Ectodermal cell (in vitro differentiated cells): ENCODE results near the gene NFX1.

Experiments
- H3K27ac ChIP-seq: 2 replicates; pipeline ENCODE4 v1.7.0; 2013; ENCODE audit warnings: mild to moderate bottlenecking, low read depth, low read length; ENCODE audit not compliant: insufficient read depth, poor library complexity, severe bottlenecking
- H3K27me3 ChIP-seq: 2 replicates; pipeline ENCODE4 v1.7.0; 2013; ENCODE audit warnings: mild to moderate bottlenecking, low read length; ENCODE audit not compliant: insufficient read depth, control insufficient read depth, poor library complexity, severe bottlenecking
- H3K36me3 ChIP-seq: one replicate; pipeline ENCODE4 v1.7.0; 2013; ENCODE audit warnings: low read length; ENCODE audit not compliant: control insufficient read depth, insufficient read depth
- H3K4me1 ChIP-seq: one replicate; pipeline ENCODE4 v1.7.0; 2013; ENCODE audit warnings: low read length; ENCODE audit not compliant: control insufficient read depth, insufficient read depth
- H3K4me3 ChIP-seq: 2 replicates; pipeline ENCODE4 v1.7.0; 2013; ENCODE audit warnings: low read depth, low read length, control low read depth; ENCODE audit not compliant: insufficient read depth
- H3K9me3 ChIP-seq: 2 replicates; pipeline ENCODE4 v1.7.0; 2013; ENCODE audit warnings: mild to moderate bottlenecking, low read length, moderate library complexity; ENCODE audit not compliant: control insufficient read depth
- WGBS, 2 experiments: methylation state at CpG; one replicate each; pipeline ENCODE4 v1.1.7; 2013; ENCODE audit warnings: missing lambda C conversion rate in 2 of 2; 5-methylcytosine and 5-hydroxymethylcytosine counted together

The NFX1 gene

DNA sequence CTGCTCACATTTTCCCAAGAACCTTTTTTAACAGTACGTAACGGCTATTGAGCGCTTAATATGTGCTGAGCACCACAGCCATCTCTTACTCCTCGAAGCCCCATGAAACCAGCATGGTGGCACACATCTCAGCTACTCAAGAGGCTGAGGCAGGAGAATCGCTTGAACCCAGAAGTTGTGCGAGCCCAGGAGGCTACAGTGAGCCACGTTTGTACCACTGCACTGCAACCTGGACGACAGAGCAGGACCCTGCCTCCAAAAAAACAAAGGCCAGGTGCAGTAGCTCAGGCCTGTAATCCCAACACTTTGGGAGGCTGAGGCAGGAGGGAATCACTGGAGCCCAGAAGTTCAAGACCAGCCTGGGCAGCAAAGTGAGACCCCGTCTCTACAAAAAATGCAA lies 83.9 kb downstream of the NFX1 start:
- WGBS, 2 experiments = 90 to 92% methylated on average over 9 of the region's 9 CpGs
- no peaks in the 10 kb centered on the region for H3K27me3 ChIP-seq
- H3K36me3 ChIP-seq = peaks cover 4% of the 10 kb centered on the region
- no peaks in the 10 kb centered on the region for H3K9me3 ChIP-seq
- no peak overlapping the region for H3K4me3 ChIP-seq
- no peak overlapping the region for H3K27ac ChIP-seq
- H3K4me1 ChIP-seq = peaks cover 5% of the 10 kb centered on the region

DNA sequence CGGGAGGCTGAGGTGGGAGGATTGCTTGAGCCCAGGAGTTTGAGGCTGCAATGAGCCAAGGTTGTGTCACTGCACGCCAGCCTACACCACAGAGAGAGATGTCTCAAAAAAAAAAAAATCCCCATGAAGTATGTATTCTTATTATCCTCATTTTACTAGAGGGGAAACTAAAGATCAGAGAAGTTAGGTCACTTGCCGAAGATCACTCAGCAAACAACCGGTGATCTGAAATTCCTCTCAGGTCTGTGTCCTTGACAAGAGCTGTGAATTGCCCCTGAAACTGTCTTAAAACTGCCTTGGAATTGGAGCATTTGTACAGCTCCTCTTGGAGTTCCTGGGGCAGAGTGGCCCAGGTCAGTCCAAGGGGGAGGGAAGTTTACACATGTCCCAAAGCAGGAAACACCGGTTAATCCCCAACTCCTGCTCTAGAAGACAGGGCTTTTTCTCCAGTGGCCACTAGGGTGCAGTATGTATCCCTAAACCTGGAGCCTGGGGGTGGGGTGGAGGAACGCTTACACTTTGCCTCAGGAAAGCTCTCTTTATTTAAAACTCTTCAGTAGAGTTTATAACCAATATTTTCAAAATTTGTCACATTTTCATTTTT lies 84.4 kb downstream of the NFX1 start:
- Histone ChIP-seq H3K27ac (peak overlapping the region; percentile 82), H3K36me3 (peaks cover 4% of the 10 kb centered on the region), H3K9me3 (no peaks in the 10 kb centered on the region), H3K4me3 (peak overlapping the region; percentile 11), H3K4me1 (peaks cover 5% of the 10 kb centered on the region), H3K27me3 (no peaks in the 10 kb centered on the region)
- WGBS, 2 experiments = 64 to 78% methylated on average over 5 to 6 of the region's 6 CpGs

DNA sequence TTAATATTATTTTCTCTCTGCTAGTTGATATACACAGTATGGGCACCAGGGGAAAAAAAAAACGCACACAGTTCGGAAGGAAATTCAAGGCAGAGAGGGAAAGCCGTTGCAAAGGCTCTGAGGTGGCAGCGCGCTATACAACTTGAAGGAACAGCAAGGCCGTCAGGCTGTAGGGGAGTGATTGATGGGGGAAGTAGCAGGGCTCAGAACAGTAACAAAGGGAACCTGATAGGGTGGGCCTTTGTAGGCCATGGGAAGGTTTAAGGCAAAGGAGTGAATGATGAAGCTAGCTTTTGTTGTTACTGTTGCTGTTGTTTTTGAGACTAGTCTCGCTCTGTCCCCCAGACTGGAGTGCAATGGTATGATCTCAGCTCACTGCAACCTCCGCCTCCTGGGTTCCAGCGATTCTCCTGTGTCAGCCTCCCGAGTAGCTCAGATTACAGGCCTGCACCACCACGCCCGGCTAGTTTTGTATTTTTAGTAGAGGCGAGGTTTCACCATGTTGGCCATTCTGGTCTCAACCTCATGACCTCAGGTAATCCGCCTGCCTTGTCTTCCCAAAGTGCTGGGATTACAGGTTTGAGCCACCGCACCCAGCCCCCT lies 85.0 kb downstream of the NFX1 start:
- H3K36me3 ChIP-seq = peaks cover 4% of the 10 kb centered on the region
- H3K4me1 ChIP-seq = peaks cover 5% of the 10 kb centered on the region
- peak overlapping the region; percentile 82 for H3K27ac ChIP-seq
- H3K9me3 ChIP-seq = no peaks in the 10 kb centered on the region
- no peaks in the 10 kb centered on the region for H3K27me3 ChIP-seq
- H3K4me3 ChIP-seq = peak overlapping the region; percentile 11
- 42 to 49% methylated on average over 15 of the region's 15 CpGs for WGBS, 2 experiments

DNA sequence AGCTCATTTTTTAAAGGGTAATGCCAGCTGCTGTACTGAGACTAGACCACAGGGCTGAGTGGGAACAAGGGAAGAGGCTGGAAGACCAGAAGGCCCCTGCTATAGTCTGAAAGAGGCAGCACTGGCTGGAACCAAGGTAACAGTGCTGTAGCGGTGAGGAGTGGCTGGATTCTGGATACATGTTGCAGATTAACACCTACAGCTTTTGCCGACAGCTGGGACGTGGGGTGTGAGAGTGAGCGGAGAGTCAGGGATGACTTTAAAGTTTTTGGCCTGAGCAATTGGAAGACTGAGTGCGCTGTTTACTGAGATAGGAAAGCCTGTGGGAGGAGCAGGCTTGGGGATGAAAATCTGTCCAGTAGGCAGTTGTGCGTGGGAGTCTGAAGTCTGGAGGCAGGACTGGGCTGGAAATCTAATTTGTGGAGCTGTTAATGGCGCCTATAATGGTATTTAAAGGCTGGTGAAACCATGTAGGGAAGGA lies 85.6 kb downstream of the NFX1 start:
- no peak overlapping the region for H3K4me3 ChIP-seq
- no peaks in the 10 kb centered on the region for H3K27me3 ChIP-seq
- peak overlapping the region; percentile 82 for H3K27ac ChIP-seq
- H3K36me3 ChIP-seq = no peaks in the 10 kb centered on the region
- H3K9me3 ChIP-seq = no peaks in the 10 kb centered on the region
- 94 to 95% methylated on average over 7 of the region's 7 CpGs for WGBS, 2 experiments
- H3K4me1 ChIP-seq = peaks cover 8% of the 10 kb centered on the region

DNA sequence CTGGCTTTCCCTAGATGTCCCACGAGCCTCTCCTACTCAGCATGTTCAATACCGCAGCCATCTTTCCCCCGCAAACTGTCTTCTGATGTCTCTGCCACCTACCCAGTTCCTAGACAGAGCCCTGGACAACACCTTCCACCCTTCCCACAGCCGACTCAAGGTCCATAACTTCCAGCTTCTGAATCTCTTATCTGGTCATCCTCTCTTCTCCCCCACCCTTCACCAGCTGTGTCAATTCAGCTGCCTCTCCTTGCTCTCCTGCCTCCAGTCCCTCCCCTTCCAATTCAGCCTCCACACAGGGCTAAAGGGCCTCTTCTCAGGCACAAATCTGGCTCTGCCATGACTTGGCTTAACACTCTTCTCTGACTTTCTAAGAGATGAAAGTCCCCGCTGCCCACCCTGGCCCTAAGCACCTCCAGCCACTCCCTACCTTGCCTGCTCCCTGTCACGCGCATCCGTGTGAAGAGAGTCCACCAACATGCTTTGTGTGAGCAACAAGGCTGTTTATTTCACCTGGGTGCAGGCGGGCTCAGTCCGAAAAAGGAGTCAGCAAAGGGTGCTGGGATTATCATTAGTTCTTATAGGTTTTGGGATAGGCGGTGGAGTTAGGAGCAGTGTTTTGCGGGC lies 86.9 kb downstream of the NFX1 start:
- Histone ChIP-seq H3K36me3 (no peaks in the 10 kb centered on the region), H3K9me3 (no peaks in the 10 kb centered on the region), H3K4me3 (no peak overlapping the region), H3K27ac (no peak overlapping the region), H3K4me1 (peaks cover 12% of the 10 kb centered on the region), H3K27me3 (no peaks in the 10 kb centered on the region)
- 91 to 95% methylated on average over 12 of the region's 12 CpGs for WGBS, 2 experiments

DNA sequence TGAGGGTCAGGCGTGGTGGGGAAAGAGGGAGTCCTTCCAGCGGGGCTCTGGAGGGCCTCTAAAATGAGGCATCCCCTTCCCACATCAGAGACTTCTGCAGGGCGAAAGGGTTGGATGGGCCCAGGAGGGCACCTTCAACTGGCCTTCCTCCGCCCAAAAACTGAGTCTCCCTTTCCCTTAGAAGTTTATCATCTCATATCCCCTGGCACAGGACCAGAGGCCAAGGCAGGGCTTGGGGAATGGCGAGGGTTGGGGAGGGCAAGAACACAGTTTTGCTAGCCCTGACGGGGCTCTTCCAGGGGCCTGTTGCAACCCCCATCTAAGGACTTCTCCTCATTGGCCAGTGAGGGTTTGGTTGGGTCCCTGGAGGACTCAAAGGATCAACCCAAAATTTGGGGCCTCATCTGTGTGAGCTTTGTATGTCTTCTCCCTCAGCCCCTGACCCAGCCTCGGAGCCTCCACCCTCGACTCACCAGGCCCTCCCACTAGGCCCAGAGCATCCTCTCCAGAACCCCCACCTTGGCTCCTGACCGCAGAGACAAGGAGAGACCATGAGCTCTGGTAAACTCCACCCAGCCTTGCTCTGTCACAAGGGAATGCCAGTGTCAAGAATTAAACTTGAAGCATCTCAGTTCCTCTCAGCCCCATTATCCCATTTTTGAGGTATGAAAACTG lies 87.9 kb downstream of the NFX1 start:
- no peaks in the 10 kb centered on the region for H3K9me3 ChIP-seq
- H3K27me3 ChIP-seq = no peaks in the 10 kb centered on the region
- H3K4me3 ChIP-seq = no peak overlapping the region
- H3K27ac ChIP-seq = no peak overlapping the region
- H3K4me1 ChIP-seq = peaks cover 12% of the 10 kb centered on the region
- 91 to 94% methylated on average over 8 of the region's 9 CpGs for WGBS, 2 experiments
- no peaks in the 10 kb centered on the region for H3K36me3 ChIP-seq

DNA sequence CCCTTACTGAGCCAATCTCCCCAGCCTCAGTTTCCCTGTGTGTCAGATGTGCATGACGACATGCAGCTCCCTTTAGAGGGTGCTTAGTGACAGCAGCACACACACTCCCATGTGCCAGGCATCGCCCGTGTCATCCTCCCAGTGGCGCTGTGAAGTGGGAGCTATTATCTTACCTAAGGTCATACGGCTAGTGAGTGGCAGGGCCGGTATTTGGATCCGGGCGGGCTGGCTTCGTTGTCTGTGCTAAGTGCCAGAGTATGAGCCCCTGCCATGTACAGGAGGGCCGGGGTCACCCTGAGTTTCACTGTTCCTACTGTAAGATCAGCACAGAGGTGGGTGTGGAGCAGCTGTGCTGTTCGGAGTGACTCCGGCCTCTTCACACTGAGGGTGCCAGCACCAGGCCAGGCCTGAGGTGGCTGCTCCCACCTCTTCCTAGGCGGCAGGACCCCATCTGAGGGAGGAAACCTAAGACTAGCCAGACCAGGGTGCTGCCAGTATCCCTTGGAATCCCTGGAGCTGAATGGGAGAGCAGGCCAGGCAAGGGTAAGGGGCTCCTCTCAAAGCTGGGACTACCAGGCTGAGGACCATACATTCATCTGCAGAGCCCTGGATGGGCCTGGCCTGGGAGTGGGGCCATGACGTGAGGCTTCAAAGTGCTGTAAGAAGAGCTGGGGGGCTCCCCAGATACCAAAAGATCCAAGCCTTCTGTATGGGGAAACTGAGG lies 89.5 kb downstream of the NFX1 start:
- Histone ChIP-seq H3K27me3 (no peaks in the 10 kb centered on the region), H3K9me3 (no peaks in the 10 kb centered on the region), H3K4me1 (peaks cover 12% of the 10 kb centered on the region), H3K27ac (no peak overlapping the region), H3K4me3 (no peak overlapping the region), H3K36me3 (no peaks in the 10 kb centered on the region)
- 93 to 95% methylated on average over 14 of the region's 14 CpGs for WGBS, 2 experiments

DNA sequence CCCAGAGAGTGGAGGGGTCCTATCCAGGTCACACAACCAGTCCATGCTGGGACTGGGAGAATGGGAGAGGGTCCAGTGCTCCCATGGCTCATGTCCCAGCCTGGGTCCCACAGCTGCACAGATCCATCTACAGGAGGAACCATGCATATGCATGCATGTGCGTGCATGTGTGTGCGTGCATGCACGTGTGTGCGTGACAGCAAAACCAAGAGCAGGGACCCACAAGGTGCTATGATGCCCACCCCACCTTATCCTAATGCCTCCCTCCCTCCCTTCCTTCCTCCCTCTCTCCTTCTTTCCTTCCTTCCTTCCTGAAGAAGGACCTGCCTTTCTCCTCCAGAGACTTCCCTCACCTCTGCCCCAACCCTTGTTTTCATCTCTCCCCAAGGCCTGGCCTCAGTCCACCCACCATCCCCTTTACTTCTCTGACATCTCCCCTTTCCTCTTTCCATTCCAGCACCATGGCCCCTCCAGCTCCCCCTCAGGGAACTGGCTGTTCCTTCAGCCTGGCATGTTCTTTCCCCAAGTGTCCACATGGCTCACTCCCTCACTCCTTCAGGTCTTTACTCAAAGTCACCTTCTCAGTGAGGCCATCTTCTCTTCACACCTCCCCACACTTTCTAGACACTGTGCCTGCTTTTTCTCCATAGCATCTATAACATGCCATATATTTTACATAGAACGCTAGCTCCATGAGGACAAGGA lies 90.2 kb downstream of the NFX1 start:
- peak overlapping the region; percentile 58 for H3K27ac ChIP-seq
- H3K27me3 ChIP-seq = no peaks in the 10 kb centered on the region
- no peak overlapping the region for H3K4me3 ChIP-seq
- 95 to 96% methylated on average over 5 of the region's 5 CpGs for WGBS, 2 experiments
- no peaks in the 10 kb centered on the region for H3K9me3 ChIP-seq
- H3K4me1 ChIP-seq = peaks cover 12% of the 10 kb centered on the region
- no peaks in the 10 kb centered on the region for H3K36me3 ChIP-seq

DNA sequence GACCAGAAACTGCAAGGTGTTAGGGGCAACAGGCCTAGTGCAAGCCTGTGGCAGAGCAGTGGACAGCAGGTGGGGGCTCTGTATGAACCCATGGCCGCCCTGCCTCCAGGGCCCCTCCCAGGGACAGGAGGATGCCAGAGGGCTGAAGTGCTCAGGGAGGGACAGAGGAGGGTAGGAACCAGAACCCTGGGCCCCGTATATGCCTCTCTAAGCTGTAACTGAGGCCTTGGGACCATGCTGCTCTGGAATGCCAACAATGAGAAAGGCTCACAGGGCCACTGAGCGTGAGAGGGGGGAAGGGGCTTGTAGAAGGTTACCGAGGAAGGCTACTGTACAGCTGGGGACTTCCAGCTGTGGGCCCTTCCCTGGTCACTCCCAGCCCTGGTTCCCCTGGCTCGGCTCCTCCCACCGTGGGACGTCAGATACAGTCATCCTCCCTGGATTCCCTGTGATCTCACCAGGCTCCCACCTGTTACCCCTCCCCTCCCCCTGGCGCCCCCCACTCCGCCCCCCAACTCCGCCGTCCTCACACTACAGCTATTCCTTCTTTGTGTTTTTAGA lies 91.0 kb downstream of the NFX1 start:
- WGBS, 2 experiments = 15 to 18% methylated on average over 9 to 10 of the region's 11 CpGs

More for the DNA sequence above, 91.0 kb downstream of the NFX1 start:
- H3K27me3 ChIP-seq = no peaks in the 10 kb centered on the region
- H3K36me3 ChIP-seq = no peaks in the 10 kb centered on the region
- H3K4me3 ChIP-seq = no peak overlapping the region
- peak overlapping the region; percentile 58 for H3K27ac ChIP-seq
- no peaks in the 10 kb centered on the region for H3K9me3 ChIP-seq
- H3K4me1 ChIP-seq = peaks cover 12% of the 10 kb centered on the region
